SH-SY5Y (cell line): ENCODE results near the gene FGFR1OP2.
A peak's percentile ranks its signal among the peaks of the same experiment; 100 is the strongest.

Experiments used
- GATA2 ChIP-seq: IDR thresholded peaks from 2 replicates; pipeline ENCODE4 v1.6.1; 2011; ENCODE audit warnings: mild to moderate bottlenecking, low read depth, low read length
- GATA3 ChIP-seq: IDR thresholded peaks from 2 replicates; pipeline ENCODE4 v1.6.1; 2011; ENCODE audit warnings: low read depth, mild to moderate bottlenecking, low read length, moderate library complexity

FGFR1OP2 gene

GRCh38 chr12:26937863-26938700, at the start of gene FGFR1OP2, which contains the start of gene INTS13:
Gene FGFR1OP2 (plus strand): TSS chr12:26938470. CDS start chr12:26954159, 15,689 bp downstream.
Gene INTS13 (minus strand): TSS chr12:26937981. CDS start chr12:26936803, 1,178 bp downstream.
- TF ChIP-seq GATA3 (no peak), GATA2 (no peak)

- no peak for TF ChIP-seq GATA3
- no peak for TF ChIP-seq GATA2
These were observed 47.5 kb upstream of the FGFR1OP2 start for GRCh38 chr12:26890784-26891183.

GRCh38 chr12:26891704-26892103, 46.6 kb upstream of the FGFR1OP2 start:
- TF ChIP-seq GATA3, result no peak
- TF ChIP-seq GATA2, result no peak

- TF ChIP-seq GATA2, result no peak
- TF ChIP-seq GATA3, result no peak
These were observed 42.6 kb upstream of the FGFR1OP2 start for GRCh38 chr12:26895672-26896071.

- TF ChIP-seq GATA3 (no peak), GATA2 (no peak)
These were observed 41.4 kb upstream of the FGFR1OP2 start for GRCh38 chr12:26896913-26897312.

GRCh38 chr12:26906024-26906423, 32.2 kb upstream of the FGFR1OP2 start:
- TF ChIP-seq GATA3 (no peak), GATA2 (no peak)

GRCh38 chr12:26906704-26907103, 31.6 kb upstream of the FGFR1OP2 start:
- peak; percentile 77 for TF ChIP-seq GATA2
- peak; percentile 70; the same call in 1 of the 2 replicates for TF ChIP-seq GATA3

GRCh38 chr12:26918321-26919215, 19.7 kb upstream of the FGFR1OP2 start:
- TF ChIP-seq GATA2 (no peak), GATA3 (no peak)

GRCh38 chr12:26919216-26919555, 19.1 kb upstream of the FGFR1OP2 start:
- TF ChIP-seq GATA2 (no peak), GATA3 (no peak)

- TF ChIP-seq GATA3, result no peak
- no peak for TF ChIP-seq GATA2
These were observed 16.4 kb upstream of the FGFR1OP2 start for GRCh38 chr12:26921886-26922285.

- TF ChIP-seq GATA3 (no peak), GATA2 (no peak)
These were observed 9.6 kb upstream of the FGFR1OP2 start for GRCh38 chr12:26928661-26929060.

- TF ChIP-seq GATA2 (no peak), GATA3 (no peak)
These were observed 8.7 kb upstream of the FGFR1OP2 start for GRCh38 chr12:26929590-26929989.

- TF ChIP-seq GATA3, result no peak
- TF ChIP-seq GATA2, result no peak
These were observed 2.5 kb upstream of the FGFR1OP2 start for GRCh38 chr12:26935636-26936378.

- TF ChIP-seq GATA2, result peak; percentile 39; the same call in 1 of the 2 replicates
- TF ChIP-seq GATA3, result no peak
These were observed 1.5 kb upstream of the FGFR1OP2 start for GRCh38 chr12:26936559-26937442.
